Kidney epithelial cell (primary cell): Measurements from ENCODE around the gene GNLY. TPM values are rescaled to one million over a fixed set of nuclear protein-coding genes. Genes with fewer than 3 reads are reported as not detected.

Experiments
- DNase-seq: peaks from one replicate; pipeline ENCODE4 v3.0.0-alpha.2; 2010; ENCODE audit warnings: low read depth
- H3K27me3 ChIP-seq: 2 replicates; pipeline ENCODE4 v1.6.0; 2011; ENCODE audit warnings: low read length; ENCODE audit not compliant: control insufficient read depth, insufficient read depth
- H3K36me3 ChIP-seq: 2 replicates; pipeline ENCODE4 v1.5.1; 2011; ENCODE audit warnings: low read length; ENCODE audit not compliant: control insufficient read depth, insufficient read depth
- H3K4me3 ChIP-seq: 2 replicates; pipeline ENCODE4 v1.5.1; 2011; ENCODE audit warnings: low read depth, mild to moderate bottlenecking, control low read depth, low read length
- total RNA-seq: library from RNA; depleted of rRNA; stranded (reverse); fragments of >200 nt; gene quantifications from 2 replicates; pipeline ENCODE4 v1.2.3, GENCODE V29; 2015
- TF ChIP-seq, protein P1 (sequence below): IDR thresholded peaks from 2 replicates; pipeline ENCODE4 v1.5.1; 2011; ENCODE audit warnings: mild to moderate bottlenecking, moderate library complexity, low read length, control low read depth, inconsistent platforms; ENCODE audit not compliant: insufficient read depth, poor library complexity, severe bottlenecking

GNLY gene
- total RNA-seq, 1 donor from 2014 or later: not detected

DNA sequence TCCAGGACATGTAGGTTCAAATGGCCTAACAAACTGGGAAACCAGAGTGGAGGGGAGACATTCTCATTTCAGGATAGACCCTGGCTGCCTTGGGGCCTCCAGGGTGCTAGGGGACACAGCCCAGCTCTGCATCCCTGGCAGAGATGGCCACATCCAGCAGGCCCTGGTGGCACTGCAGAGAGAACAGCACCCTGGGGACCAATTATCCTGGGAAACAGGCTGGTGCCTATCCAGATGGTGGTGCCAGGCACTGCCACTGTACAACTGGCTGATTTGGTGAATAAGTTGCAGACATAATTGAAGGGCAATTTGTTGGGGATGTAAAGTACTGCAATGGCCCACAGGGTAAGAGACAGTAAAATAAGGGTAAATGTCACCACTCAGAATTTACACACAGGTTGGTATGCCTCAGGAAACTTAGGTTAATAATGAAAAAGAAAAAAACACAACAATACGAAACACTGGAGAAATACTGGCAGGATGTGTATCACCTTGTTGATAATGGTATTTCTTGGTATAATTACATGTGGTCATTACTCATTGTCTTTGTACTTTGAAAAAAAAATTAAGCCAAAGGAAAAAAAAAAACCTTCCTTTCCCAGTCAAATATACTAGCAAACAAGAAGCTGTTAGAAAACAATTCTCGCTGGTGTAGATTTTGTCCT, 13.3 kb upstream of the GNLY start:
- H3K27me3 ChIP-seq: no peaks in the 10 kb centered on the region
- H3K36me3 ChIP-seq: no peaks in the 10 kb centered on the region
- no peak for DNase-seq
- H3K4me3 ChIP-seq: no peak overlapping the region
- TF ChIP-seq, protein P1, sequence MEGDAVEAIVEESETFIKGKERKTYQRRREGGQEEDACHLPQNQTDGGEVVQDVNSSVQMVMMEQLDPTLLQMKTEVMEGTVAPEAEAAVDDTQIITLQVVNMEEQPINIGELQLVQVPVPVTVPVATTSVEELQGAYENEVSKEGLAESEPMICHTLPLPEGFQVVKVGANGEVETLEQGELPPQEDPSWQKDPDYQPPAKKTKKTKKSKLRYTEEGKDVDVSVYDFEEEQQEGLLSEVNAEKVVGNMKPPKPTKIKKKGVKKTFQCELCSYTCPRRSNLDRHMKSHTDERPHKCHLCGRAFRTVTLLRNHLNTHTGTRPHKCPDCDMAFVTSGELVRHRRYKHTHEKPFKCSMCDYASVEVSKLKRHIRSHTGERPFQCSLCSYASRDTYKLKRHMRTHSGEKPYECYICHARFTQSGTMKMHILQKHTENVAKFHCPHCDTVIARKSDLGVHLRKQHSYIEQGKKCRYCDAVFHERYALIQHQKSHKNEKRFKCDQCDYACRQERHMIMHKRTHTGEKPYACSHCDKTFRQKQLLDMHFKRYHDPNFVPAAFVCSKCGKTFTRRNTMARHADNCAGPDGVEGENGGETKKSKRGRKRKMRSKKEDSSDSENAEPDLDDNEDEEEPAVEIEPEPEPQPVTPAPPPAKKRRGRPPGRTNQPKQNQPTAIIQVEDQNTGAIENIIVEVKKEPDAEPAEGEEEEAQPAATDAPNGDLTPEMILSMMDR: no peak

DNA sequence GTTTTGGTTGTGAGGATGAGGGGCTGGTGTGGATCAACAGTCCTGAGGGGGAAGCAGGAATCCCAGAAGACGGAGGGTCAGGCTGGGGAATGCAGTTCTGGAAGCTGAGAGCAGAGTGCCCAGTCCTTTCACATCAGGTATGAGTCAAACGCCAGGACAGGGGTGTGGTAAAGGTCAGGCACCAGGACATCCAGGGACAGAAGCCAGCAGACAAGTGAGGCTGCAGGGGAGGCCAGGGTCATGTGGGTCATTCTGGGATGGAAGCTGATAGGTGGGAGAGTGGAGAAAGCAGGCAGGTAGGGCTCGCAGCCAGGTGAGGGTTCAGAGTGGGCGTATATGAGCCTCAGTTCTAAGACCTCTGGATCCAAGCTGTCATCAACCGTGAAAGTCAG, 12.8 kb upstream of the GNLY start:
- no peak for DNase-seq
- H3K4me3 ChIP-seq: no peak overlapping the region
- no peaks in the 10 kb centered on the region for H3K36me3 ChIP-seq
- H3K27me3 ChIP-seq: no peaks in the 10 kb centered on the region
- TF ChIP-seq, protein P1: no peak

DNA sequence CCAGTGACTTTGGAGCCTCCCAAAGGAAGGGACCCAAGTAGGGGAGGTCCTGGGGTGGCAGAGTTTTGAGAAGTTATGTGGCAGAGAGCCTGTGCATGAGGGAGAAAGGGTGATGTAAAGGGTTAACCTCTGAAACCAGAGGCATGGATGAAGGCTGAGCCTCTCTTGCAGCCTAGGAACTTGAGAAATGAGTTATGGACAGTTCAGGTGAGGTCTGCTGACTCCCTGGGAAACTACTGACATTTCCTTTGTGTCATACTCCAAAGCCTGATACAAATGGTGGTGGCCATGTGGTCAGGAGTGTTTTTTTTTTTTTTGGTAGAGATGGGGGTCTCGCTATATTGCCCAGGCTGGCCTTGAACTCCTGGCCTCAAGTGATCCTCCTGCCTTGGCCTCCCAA, 12.4 kb upstream of the GNLY start:
- no peak for DNase-seq
- TF ChIP-seq, protein P1: no peak
- no peaks in the 10 kb centered on the region for H3K36me3 ChIP-seq
- H3K27me3 ChIP-seq: no peaks in the 10 kb centered on the region
- H3K4me3 ChIP-seq: no peak overlapping the region

DNA sequence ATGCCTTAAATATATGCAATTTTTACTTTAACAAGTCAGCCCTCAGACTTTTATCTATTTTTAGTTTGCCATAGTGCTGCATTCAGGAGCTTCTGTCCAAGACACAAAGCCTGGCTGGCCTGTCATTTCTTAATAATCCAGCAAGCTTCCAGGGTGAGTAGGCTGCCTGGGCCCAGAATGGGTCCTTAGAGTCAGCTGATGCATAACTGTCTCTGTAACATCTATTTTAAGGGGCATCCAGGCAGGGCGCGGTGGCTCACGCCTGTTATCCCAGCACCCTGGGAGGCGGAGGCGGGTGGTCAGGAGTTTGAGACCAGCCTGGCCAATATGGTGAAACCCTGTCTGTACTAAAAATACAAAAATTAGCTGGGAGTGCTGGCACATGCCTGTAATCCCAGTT, 11.8 kb upstream of the GNLY start:
- H3K27me3 ChIP-seq: no peaks in the 10 kb centered on the region
- DNase-seq: no peak
- H3K4me3 ChIP-seq: no peak overlapping the region
- H3K36me3 ChIP-seq: no peaks in the 10 kb centered on the region
- TF ChIP-seq, protein P1: no peak

DNA sequence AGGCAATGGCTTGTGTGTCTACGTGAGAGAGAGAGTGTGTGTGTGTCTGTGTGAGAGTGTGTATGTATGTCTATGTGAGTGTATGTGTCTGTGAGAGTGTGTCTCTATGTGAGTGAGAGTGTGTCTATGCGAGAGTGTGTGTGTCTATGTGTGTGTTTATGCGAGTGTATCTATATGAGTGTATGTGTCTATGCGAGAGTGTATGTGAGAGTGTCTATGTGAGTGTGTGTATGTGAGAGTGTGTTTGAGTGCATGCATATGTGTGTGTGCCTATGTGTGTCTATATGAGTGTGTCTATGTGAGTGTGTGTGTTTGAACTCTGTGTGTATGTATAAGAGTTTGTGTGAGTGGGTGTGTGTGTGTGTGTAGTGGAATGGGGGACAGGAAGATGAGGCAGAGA, 9.8 kb upstream of the GNLY start:
- H3K4me3 ChIP-seq: no peak overlapping the region
- no peak for DNase-seq
- TF ChIP-seq, protein P1: no peak
- H3K36me3 ChIP-seq: no peaks in the 10 kb centered on the region
- no peaks in the 10 kb centered on the region for H3K27me3 ChIP-seq

DNA sequence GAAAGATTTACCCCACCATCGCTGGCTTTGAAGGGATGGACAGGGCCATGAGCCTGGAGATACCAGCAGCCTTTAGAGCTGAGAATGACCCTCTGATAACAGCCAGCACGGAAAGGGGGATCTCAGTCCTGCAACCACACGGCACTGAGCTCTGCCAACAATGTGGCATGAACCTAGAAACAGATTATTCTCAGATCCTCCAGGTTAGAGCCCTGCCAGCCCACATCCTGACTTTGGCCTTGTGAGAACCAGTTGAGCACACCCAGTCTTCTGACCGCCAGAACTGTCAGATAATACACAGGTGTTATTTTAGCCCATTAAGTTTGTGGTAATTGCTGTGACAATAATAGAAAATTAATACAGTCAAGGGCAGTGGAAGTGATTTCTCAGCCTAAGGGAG, 9.4 kb upstream of the GNLY start:
- TF ChIP-seq, protein P1: no peak
- Histone ChIP-seq H3K36me3 (no peaks in the 10 kb centered on the region), H3K27me3 (no peaks in the 10 kb centered on the region), H3K4me3 (no peak overlapping the region)
- no peak for DNase-seq
